Endodermal cell (in vitro differentiated cells): ENCODE results near the gene BTD. TPM values are rescaled to one million over a fixed set of nuclear protein-coding genes. Genes with fewer than 3 reads are reported as not detected.

Experiments used
- DNase-seq: peaks from one replicate; pipeline ENCODE4 v3.0.0-alpha.2; 2017
- H3K27ac ChIP-seq: 2 replicates; pipeline ENCODE4 v1.5.1; 2013; ENCODE audit warnings: mild to moderate bottlenecking, low read depth, low read length, moderate library complexity
- H3K27me3 ChIP-seq: 2 replicates; pipeline ENCODE4 v1.6.1; 2013; ENCODE audit warnings: mild to moderate bottlenecking, low read length, moderate library complexity; ENCODE audit not compliant: insufficient read depth, control insufficient read depth, poor library complexity, severe bottlenecking
- H3K36me3 ChIP-seq: 2 replicates; pipeline ENCODE4 v1.7.0; 2013; ENCODE audit warnings: mild to moderate bottlenecking, low read length, moderate library complexity; ENCODE audit not compliant: control insufficient read depth, insufficient read depth
- H3K4me1 ChIP-seq: one replicate; pipeline ENCODE4 v1.7.0; 2013; ENCODE audit warnings: low read length; ENCODE audit not compliant: control insufficient read depth, insufficient read depth
- H3K4me3 ChIP-seq: 2 replicates; pipeline ENCODE4 v1.5.1; 2013; ENCODE audit warnings: mild to moderate bottlenecking, low read length, moderate library complexity
- H3K9ac ChIP-seq: 2 replicates; pipeline ENCODE4 v1.6.1; 2013; ENCODE audit warnings: mild to moderate bottlenecking, low read length, moderate library complexity; ENCODE audit not compliant: poor library complexity, severe bottlenecking; ENCODE audit errors: extremely low read depth
- H3K9me3 ChIP-seq: 2 replicates; pipeline ENCODE4 v1.6.1; 2013; ENCODE audit warnings: mild to moderate bottlenecking, low read length, moderate library complexity; ENCODE audit not compliant: control insufficient read depth
- H3K27ac Mint-ChIP-seq: 2 replicates; pipeline ENCODE4 v1.8.0; 2020; ENCODE audit warnings: mixed read lengths
- H3K27me3 Mint-ChIP-seq: 2 replicates; pipeline ENCODE4 v1.8.0; 2021; ENCODE audit warnings: mild to moderate bottlenecking, mixed read lengths; ENCODE audit not compliant: insufficient read depth
- H3K36me3 Mint-ChIP-seq: 2 replicates; pipeline ENCODE4 v1.8.0; 2020; ENCODE audit warnings: low read depth, mixed read lengths
- H3K4me1 Mint-ChIP-seq: 2 replicates; pipeline ENCODE4 v1.8.0; 2020; ENCODE audit warnings: mixed read lengths
- H3K4me3 Mint-ChIP-seq: 2 replicates; pipeline ENCODE4 v1.8.0; 2020; ENCODE audit warnings: mild to moderate bottlenecking, moderate library complexity, mixed read lengths
- H3K9me3 Mint-ChIP-seq: 2 replicates; pipeline ENCODE4 v1.8.0; 2020; ENCODE audit warnings: mild to moderate bottlenecking, mixed read lengths
- CTCF ChIP-seq: fragments of 200-600 bp; sonication (generic); conservative IDR thresholded peaks from 2 replicates; pipeline ENCODE4 v1.5.0; 2021; ENCODE audit warnings: antibody characterized with exemption, mild to moderate bottlenecking
- WGBS, 2 experiments: methylation state at CpG; one replicate each; pipeline versions ENCODE4 v1.1.5 to v1.1.7; 2013; ENCODE audit warnings: missing lambda C conversion rate in 2 of 2, mixed read lengths in 1 of 2; ENCODE audit not compliant: insufficient coverage in 1 of 2, insufficient read length in 1 of 2; 5-methylcytosine and 5-hydroxymethylcytosine counted together
- total RNA-seq, 2 donors: library from RNA; stranded (reverse); fragmentation: NEBNext Ultra II Directional in 1 of 2; extraction: Animal tissue kit (Norgen Biotek cat#: 25700) in 1 of 2; gene quantifications; 2 replicates in 1 of 2; 3 replicates in 1 of 2; pipeline ENCODE4 v1.2.1, GENCODE V29; 2021

The BTD gene
- total RNA-seq, 2 donors from 2014 or later: 25.7 to 27.8 TPM

- Mint-ChIP-seq H3K36me3 (peaks cover 38% of the 10 kb centered on the region), H3K27ac (no peak overlapping the region), H3K27me3 (no peaks in the 10 kb centered on the region), H3K4me1 (peaks cover 4% of the 10 kb centered on the region), H3K9me3 (no peaks in the 10 kb centered on the region), H3K4me3 (no peak overlapping the region)
- H3K9ac ChIP-seq: no peak overlapping the region
- no peak overlapping the region for H3K27ac ChIP-seq
- WGBS, 2 experiments: 91 to 97% methylated on average over 4 to 9 of the region's 9 CpGs
- peaks cover 33% of the 10 kb centered on the region for H3K36me3 ChIP-seq
- no peak for TF ChIP-seq CTCF
- H3K4me3 ChIP-seq: no peak overlapping the region
- H3K4me1 ChIP-seq: no peaks in the 10 kb centered on the region
- DNase-seq: no peak
- no peaks in the 10 kb centered on the region for H3K27me3 ChIP-seq
- H3K9me3 ChIP-seq: no peaks in the 10 kb centered on the region
Observed at GRCh38 chr3:15558581-15558980, 43.0 kb upstream of the BTD start.

- no peak for TF ChIP-seq CTCF
- H3K27ac Mint-ChIP-seq: no peak overlapping the region
- Histone ChIP-seq H3K9me3 (no peaks in the 10 kb centered on the region), H3K9ac (no peak overlapping the region), H3K4me3 (no peak overlapping the region), H3K4me1 (no peaks in the 10 kb centered on the region), H3K27me3 (no peaks in the 10 kb centered on the region), H3K27ac (no peak overlapping the region), H3K36me3 (peaks cover 60% of the 10 kb centered on the region)
- peaks cover 55% of the 10 kb centered on the region for H3K36me3 Mint-ChIP-seq
- no peaks in the 10 kb centered on the region for H3K9me3 Mint-ChIP-seq
- 83 to 95% methylated on average over 5 of the region's 5 CpGs for WGBS, 2 experiments
- no peaks in the 10 kb centered on the region for H3K27me3 Mint-ChIP-seq
- H3K4me3 Mint-ChIP-seq: no peak overlapping the region
- H3K4me1 Mint-ChIP-seq: no peaks in the 10 kb centered on the region
- no peak for DNase-seq
Observed at GRCh38 chr3:15562560-15562959, 39.0 kb upstream of the BTD start.

GRCh38 chr3:15563190-15563589 lies 38.4 kb upstream of the BTD start:
- H3K9me3 ChIP-seq: no peaks in the 10 kb centered on the region
- H3K27me3 Mint-ChIP-seq: no peaks in the 10 kb centered on the region
- H3K4me1 ChIP-seq: no peaks in the 10 kb centered on the region
- H3K27ac Mint-ChIP-seq: no peak overlapping the region
- no peaks in the 10 kb centered on the region for H3K27me3 ChIP-seq
- no peak overlapping the region for H3K4me3 ChIP-seq
- H3K9me3 Mint-ChIP-seq: no peaks in the 10 kb centered on the region
- no peak overlapping the region for H3K27ac ChIP-seq
- H3K9ac ChIP-seq: no peak overlapping the region
- H3K36me3 Mint-ChIP-seq: peaks cover 61% of the 10 kb centered on the region
- H3K4me1 Mint-ChIP-seq: no peaks in the 10 kb centered on the region
- no peak for TF ChIP-seq CTCF
- H3K36me3 ChIP-seq: peaks cover 66% of the 10 kb centered on the region
- no peak overlapping the region for H3K4me3 Mint-ChIP-seq
- WGBS, 2 experiments: 86% methylated on average over 1 of the region's 1 CpG; no CpG with 5 or more reads in 1 of the 2 experiments
- no peak for DNase-seq
